ENCODE results near the gene CDKN1C. TPM values are rescaled to one million over a fixed set of nuclear protein-coding genes. Genes with fewer than 3 reads are reported as not detected.

The CDKN1C gene
- total RNA-seq, 4 donors from 2014 or later: 87.0 to 201 (median 121) TPM

GRCh38 chr11:2915473-2915872, 29.9 kb upstream of the CDKN1C start:
- ATAC-seq: no peak
- H3K27ac ChIP-seq: no peak overlapping the region
- no peaks in the 10 kb centered on the region for H3K27me3 ChIP-seq
- TF ChIP-seq POLR2A (IDR thresholded peaks at IDR 0.05): no peak
- TF ChIP-seq EP300 (IDR thresholded peaks at IDR 0.05): no peak
- TF ChIP-seq CTCF (IDR thresholded peaks at IDR 0.05): no peak
- no peak for TF ChIP-seq POLR2AphosphoS5 (IDR thresholded peaks at IDR 0.05)
- H3K36me3 ChIP-seq: no peaks in the 10 kb centered on the region
- no peak overlapping the region for H3K4me3 ChIP-seq
- WGBS, 2 donors (ENCODE audit: low coverage in 1 of 2): 70 to 100% methylated on average over 2 to 4 of the region's 11 CpGs
- no peaks in the 10 kb centered on the region for H3K9me3 ChIP-seq
- no peaks in the 10 kb centered on the region for H3K4me1 ChIP-seq

GRCh38 chr11:2914455-2915195, 29.1 kb upstream of the CDKN1C start:
- TF ChIP-seq CTCF (IDR thresholded peaks at IDR 0.05) (no peak), POLR2A (IDR thresholded peaks at IDR 0.05) (no peak), EP300 (IDR thresholded peaks at IDR 0.05) (no peak), POLR2AphosphoS5 (IDR thresholded peaks at IDR 0.05) (no peak)
- Histone ChIP-seq H3K36me3 (no peaks in the 10 kb centered on the region), H3K9me3 (no peaks in the 10 kb centered on the region), H3K4me3 (no peak overlapping the region), H3K27ac (no peak overlapping the region), H3K27me3 (peaks cover 4% of the 10 kb centered on the region), H3K4me1 (peaks cover 0 to 3% (median 0%) of the 10 kb centered on the region in 3 donors)
- WGBS, 2 donors (ENCODE audit: low coverage in 1 of 2): 73% methylated on average over 3 of the region's 18 CpGs; no CpG with 5 or more reads in 1 of the 2 donors
- ATAC-seq: no peak

GRCh38 chr11:2913776-2914175, 28.2 kb upstream of the CDKN1C start:
- H3K36me3 ChIP-seq: no peaks in the 10 kb centered on the region
- no peak for ATAC-seq
- peaks cover 0 to 11% (median 7%) of the 10 kb centered on the region in 3 donors for H3K4me1 ChIP-seq
- no peak overlapping the region for H3K4me3 ChIP-seq
- no peaks in the 10 kb centered on the region for H3K9me3 ChIP-seq
- no peak overlapping the region for H3K27ac ChIP-seq
- TF ChIP-seq POLR2A (IDR thresholded peaks at IDR 0.05) (no peak), CTCF (IDR thresholded peaks at IDR 0.05) (no peak), EP300 (IDR thresholded peaks at IDR 0.05) (no peak), POLR2AphosphoS5 (IDR thresholded peaks at IDR 0.05) (no peak)
- WGBS, 2 donors (ENCODE audit: low coverage in 1 of 2): 37 to 100% methylated on average over 1 to 2 of the region's 9 CpGs
- H3K27me3 ChIP-seq: peaks cover 13% of the 10 kb centered on the region

GRCh38 chr11:2913019-2913431, 27.4 kb upstream of the CDKN1C start:
- peaks cover 0 to 15% (median 7%) of the 10 kb centered on the region in 3 donors for H3K4me1 ChIP-seq

More at GRCh38 chr11:2913019-2913431, 27.4 kb upstream of the CDKN1C start:
- H3K36me3 ChIP-seq: peaks cover 0 to 3% of the 10 kb centered on the region in 2 donors
- peaks cover 20% of the 10 kb centered on the region for H3K27me3 ChIP-seq
- 81% methylated on average over 4 to 6 of the region's 13 CpGs for WGBS, 2 donors (ENCODE audit: low coverage in 1 of 2)
- TF ChIP-seq POLR2A (IDR thresholded peaks at IDR 0.05) (no peak), CTCF (IDR thresholded peaks at IDR 0.05) (no peak), EP300 (IDR thresholded peaks at IDR 0.05) (no peak), POLR2AphosphoS5 (IDR thresholded peaks at IDR 0.05) (no peak)
- no peaks in the 10 kb centered on the region for H3K9me3 ChIP-seq
- H3K27ac ChIP-seq: no peak overlapping the region
- H3K4me3 ChIP-seq: no peak overlapping the region
- no peak for ATAC-seq
